Smooth muscle cell of bladder (primary cell): Measurements from ENCODE around the gene ARMC10. TPM values are rescaled to one million over a fixed set of nuclear protein-coding genes. Genes with fewer than 3 reads are reported as not detected.

Experiments
- total RNA-seq: library from RNA; depleted of rRNA; stranded (reverse); fragments of >200 nt; gene quantifications from 2 replicates; pipeline ENCODE4 v1.2.3, GENCODE V29; 2014

The ARMC10 gene
- total RNA-seq: 39.1 and 45.7 TPM in 2 replicates

GRCh38 chr7:103074519-103075336, at the start of gene ARMC10, which contains the start of gene FBXL13:
Gene ARMC10 (plus strand): TSS chr7:103075140. CDS start chr7:103075273, 133 bp downstream.
Gene FBXL13 (minus strand): TSS chr7:103074796.

Other genes with a start within 250 kb of the ARMC10 start
- gene LRRC17, start 162.1 kb upstream of the ARMC10 start, total RNA-seq: 71.5 and 79.0 TPM in 2 replicates
- gene FBXL13, start 344 bp upstream of the ARMC10 start, total RNA-seq: 2.3 and 3.1 TPM in 2 replicates
- gene NAPEPLD, start 74.0 kb downstream of the ARMC10 start, total RNA-seq: 6.7 and 9.4 TPM in 2 replicates
- gene PMPCB, start 222.3 kb downstream of the ARMC10 start, total RNA-seq: 68.4 and 73.2 TPM in 2 replicates